HG03378 (cell line): Measurements from ENCODE around the gene TSEN15.
"Not testable (repeated sequence)": the region's sequence is repeated elsewhere in the genome, so short reads cannot be mapped to it uniquely, and the experiment has no call there.

ENCODE experiments used
- ATAC-seq: cut with Tn5 transposase; IDR thresholded peaks from one replicate; pipeline ENCODE4 v1.9.1; 2021; ENCODE audit warnings: mild to moderate bottlenecking, moderate library complexity; ENCODE audit not compliant: unreplicated experiment

The TSEN15 gene

DNA sequence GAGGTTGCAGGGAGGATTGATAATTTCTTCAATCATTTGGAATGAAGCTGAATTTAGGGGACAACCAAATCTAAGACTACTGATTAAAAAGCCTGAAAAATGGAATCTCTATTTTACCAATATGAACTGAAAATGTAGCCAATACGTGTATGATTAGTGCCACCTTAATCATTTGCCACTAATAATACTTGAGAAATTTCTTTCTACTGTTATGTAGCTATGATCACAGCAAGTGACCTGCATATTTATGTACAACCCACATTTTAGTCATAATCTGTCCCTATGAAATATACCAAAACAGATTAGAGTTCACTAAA lies 20.5 kb upstream of the TSEN15 start:
- ATAC-seq, result no peak

DNA sequence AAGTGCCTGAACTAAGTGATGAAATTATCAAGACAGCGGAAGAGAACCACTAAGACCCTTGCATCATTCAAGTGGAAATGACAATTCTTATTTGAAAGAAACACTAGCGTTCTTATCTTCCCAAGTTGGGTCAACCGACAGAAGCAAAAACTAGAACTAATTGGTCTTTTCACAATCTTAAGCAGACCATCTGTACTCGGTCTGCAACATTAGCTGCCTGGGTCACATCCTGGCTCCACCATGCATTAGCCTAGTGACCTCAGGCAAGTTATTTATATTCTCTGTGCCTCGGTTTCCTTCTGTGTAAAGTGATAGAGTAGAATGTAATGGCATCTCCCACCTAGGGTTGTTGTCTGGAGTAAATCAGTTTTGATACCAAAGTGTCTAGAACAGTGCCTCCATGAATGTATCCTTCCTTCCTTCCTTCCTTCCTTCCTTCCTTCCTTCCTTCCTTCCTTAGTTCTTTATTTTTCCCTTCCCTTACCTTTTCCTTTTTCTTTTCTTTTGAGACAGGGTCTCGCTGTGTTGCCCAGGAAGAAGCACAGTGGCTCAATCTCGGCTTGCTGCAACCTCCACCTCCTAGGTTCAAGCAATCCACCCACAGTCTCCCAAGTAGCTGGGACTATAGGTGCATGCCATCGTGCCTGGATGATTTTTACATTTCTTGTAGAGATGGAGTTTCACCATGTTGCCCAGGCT lies 20.0 kb upstream of the TSEN15 start:
- ATAC-seq, result no peak

DNA sequence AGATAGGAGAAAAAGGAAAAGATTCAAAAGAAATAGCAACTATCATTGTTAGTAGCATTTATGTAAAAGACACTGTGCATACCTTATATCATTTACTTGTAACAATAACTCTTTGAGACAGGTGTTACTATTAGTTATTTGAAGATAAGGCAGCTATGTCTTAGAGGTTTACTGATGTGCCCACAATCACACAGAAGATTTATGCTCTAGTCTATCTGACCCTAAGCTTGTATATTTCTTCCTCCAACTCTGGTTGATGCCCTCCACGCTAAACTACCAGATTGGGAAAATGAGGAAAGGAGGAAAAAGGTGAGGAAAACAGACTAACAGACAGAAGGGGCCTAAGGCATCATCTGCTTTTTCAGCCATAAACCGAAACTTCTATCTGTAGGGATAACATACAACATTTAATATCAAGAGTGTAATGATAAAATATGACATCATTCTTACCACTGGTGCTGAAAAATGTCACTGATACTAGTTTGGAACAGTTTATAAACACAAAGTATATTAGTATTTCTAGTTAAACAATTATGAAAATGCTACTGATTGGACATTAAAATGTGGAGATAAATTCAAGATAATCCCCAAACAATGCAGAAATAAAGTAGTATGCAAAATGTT lies 19.1 kb upstream of the TSEN15 start:
- ATAC-seq, result no peak

DNA sequence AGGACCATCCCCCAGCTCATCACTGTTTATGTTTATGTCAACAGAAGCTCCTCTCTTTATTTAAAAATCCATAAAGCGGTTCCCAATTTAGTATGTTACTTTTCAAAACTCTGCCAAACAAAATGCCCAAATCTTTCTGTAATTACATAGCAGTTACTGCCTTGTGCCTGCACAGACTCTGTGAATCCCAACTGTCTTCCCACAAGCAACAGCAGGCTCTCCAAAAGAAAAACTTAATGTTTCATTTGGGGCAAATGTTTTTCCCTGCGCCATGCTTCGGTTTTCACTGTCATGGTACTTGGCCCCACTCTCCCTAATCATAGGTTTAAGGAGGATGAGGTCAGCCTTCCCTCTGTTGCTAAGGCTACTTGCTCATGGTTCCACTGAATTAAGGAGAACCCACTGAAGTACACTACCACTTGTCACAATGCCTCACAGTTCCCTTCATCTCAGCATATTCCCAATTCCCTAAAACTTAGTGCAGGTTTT lies 18.6 kb upstream of the TSEN15 start:
- ATAC-seq, result no peak

DNA sequence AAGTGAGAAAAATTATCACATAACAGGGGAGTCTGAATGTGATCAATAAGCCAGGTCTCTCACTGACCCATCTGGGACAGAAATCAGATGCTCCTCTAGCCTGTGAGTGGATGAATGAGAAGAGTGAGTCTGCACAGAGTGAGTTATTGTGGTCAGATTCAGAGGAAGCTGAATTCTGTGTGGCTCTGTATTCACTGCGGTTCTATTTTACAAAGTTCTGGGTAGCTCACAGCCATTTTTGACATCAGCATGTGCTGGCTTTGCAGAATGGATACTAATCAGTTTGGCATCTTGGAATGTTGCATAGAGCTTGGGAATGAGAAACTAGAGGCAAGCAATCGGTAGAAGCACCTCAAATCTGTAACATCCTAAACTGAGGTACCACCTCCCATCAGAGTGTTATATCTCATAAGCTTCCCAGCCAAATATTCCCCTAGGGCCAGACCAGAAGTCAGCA lies 17.8 kb upstream of the TSEN15 start:
- no peak for ATAC-seq

DNA sequence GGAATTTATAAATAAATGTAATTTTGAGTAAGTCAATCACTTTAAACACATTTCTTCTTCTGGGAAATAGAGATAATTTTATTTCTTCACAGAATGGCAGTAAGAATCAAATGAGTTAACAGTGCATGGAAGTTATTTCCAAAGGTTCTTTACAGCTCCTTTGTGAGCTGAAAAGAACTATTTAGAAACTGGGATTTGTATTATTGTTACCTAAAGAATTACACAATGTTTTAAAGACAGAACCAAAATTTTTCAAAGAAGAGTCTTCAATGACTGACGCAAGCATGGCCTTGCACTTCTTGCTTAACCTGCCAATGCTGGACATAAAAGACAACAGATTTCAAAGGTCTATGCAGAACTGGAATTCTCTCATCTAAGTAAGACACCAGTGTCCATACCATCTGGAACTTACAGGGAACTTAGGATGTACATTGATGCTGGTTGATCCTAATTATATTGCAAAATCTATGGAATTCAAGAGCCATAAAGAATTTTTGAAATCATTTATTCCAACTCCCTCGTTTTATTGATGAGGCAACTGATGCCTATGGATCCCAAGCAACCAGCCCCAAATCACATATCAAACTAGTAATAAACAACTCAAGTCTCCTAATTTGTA lies 16.7 kb upstream of the TSEN15 start:
- no peak for ATAC-seq

DNA sequence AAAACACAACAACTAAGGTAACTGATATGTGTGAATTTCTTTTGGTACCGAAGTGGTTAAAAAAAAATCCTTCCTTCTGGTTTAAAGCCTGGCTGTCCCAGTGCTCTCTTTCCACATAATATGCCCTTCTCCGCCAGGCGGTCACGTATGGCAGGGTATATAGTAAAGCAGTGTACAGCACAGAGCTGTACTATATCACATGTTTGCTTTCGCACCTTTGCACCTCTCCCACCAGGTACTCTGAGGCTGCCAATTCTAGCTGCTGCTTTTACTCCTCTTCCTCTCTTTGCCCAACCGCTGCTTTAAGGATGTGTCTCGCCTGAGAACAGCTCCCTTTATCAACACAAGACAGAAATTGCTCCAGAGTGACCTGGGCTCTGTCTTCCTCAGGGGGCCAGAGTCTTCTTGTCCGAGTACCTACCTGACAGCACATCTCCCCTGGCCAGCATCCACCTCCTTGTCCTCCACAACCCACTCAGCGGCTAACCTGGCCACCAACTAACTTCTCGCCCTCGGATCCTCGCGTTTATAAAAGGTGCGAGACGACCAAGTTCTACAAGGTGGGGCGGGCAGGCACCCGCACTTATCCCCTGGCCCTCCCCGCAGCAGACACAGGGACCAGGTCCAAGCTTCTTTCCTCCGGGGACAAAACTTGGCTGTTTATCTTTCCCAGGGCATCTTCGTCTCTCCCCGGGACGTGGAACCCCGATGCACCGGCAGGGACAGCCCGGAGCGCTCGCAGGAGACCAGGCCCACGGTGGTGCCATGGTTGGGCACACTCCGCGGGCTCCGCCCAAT lies 15.6 kb upstream of the TSEN15 start:
- no peak for ATAC-seq

DNA sequence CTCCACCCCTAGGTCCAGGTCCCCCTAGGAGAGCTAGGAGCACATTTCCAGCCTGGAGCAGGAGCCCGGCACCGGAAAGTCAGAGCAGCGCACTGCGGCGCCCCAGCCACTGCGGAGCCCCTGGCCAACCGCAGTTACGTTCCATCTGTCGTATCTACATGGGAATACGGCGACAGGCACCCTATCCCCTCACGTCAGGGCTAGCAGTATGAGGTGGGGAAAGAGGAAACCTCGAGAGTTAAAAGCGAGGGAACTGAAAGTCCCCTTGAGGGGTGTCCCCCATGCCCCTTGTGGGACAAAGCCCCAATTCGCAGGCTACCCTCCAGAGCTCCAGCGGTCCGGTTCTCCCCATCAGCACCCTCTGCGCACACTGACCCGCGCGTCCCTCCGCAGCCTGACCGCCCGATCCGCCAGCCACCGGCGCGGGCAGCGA lies 15.0 kb upstream of the TSEN15 start:
- ATAC-seq, result no peak

DNA sequence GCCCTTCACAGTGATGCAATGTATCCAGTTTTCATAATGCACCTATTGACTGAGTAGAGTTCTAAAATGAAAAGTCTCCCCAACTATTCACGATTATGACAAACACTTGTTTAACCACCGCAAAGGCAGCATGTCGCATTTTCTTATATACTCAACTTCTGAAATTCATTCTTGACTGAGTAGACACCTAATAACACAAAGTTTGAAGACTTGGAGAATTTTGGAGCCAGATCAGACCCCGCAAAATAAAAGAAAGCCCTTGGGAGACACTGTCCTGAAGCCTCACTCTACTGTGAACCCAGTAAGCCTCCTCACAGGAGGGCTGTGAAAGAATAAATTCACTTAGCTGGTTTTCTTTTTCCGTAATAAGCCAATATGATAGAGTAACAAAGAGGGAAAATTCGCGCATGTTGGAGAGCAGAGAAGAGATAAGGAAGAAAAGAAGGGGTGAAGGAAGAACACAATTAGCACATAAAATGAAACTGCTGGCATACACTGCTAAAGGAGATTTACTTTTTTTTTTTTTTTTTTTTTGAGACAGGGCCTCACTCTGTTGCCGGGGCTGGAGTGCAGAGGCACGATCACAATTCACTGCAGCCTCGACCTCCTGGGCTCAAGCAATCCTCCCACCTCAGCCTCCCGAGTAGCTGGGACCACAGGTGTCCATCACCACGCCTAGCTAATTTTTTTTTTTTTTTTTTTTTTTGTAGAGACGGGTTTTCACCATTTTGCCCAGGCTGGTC lies 13.5 kb upstream of the TSEN15 start:
- no peak for ATAC-seq

DNA sequence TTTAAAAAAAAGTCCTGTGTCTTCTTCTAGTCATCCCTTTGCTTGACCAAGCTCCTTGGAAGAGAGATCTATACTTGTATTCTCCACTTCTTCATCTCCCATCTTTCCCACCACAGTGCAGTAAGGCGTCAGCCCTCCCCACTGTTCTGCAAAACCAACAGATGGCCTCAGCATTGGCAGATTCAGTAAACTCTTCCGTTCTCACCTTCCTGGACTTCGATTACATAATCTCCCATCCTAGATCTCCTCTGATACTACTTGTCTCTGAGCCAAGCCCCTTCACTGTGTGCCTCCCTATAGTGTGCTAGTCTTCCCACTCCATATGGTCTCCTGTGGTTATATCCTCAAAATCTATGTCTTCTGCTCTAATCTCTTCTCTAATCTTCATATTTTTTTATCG lies 12.4 kb upstream of the TSEN15 start:
- ATAC-seq, result no peak

DNA sequence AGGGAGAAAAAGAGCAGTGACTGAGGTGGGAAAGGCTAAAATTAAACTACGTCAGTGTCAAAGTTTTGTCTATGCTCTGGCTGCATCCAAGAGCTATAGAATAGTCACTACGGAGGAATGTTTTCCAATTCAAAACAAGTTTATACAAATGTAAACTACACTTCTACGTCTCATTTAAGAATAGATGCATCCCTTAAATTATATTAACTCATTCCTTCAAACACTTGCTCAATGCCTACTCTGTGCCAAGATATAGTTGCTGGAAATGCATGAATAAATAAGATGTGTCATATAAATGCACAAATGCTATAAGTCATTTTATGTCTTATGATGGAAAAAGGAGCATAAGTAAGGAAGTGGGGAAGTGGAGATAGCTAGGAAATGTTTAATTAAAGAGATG lies 9.8 kb upstream of the TSEN15 start:
- ATAC-seq, result no peak

DNA sequence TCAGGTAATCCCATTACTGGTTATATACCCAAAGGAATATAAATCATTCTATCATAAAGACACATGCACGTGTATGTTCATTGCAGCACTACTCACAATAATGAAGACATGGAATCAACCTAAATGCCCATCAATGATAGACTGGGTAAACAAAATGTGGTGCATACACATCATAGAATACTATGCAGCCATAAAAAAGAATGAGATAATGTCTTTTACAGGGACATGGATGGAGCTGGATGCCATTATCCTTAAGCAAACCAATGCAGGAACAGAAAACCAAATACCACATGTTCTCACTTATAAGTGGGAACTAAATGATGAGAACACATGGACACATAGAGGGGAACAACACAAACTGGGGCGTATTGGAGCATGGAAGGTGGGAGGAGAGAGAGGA lies 8.2 kb upstream of the TSEN15 start:
- not testable (repeated sequence) for ATAC-seq

DNA sequence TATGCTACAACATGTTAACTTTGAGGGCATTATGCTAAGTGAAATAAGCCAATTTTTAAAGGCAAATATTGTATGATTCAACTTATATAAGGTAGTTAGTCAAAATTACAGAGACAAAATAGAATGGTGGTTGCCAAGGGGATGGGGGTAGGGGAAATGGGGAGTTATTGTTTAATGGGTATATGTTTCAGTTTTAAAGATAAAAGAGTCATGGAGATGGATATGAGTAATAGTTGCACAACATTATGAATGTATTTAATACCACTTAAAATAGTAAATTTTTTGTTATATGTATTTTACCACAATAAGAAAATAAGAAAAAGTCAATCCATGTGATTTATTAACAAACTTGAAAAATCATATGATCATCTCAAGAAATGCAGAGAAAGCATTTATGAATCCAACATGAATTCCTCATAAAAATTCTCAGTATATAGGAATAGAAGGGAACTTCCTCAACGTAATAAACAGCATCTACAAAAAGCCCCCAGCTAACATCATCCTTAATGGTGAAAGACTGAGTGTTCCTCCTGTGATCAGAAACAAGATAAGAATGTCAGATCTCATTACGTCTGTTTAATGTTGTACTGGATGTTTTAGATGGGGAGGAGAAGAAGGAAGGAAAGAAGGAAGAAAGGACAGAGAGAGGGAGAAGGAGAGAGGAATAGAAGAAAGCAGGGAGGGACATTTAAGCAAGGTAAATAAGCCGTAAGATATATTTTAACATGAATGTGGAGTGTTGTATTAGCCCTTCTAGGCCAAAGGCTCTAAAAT lies 6.7 kb upstream of the TSEN15 start:
- no peak for ATAC-seq

DNA sequence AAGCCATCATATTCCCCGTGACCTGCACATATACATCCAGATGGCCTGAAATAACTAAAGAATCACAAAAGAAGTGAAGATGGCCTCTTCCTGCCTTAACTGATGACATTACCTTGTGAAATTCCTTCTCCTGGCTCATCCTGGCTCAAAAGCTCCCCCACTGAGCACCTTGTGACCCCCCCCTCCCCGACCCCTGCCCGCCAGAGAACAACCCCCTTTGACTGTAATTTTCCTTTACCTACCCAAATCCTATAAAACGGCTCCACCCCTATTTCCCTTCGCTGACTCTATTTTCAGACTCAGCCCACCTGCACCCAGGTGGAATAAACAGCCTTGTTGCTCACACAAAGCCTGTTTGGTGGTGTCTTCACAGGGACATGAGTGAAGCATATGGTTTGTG lies 4.0 kb upstream of the TSEN15 start:
- ATAC-seq, result not testable (repeated sequence)

DNA sequence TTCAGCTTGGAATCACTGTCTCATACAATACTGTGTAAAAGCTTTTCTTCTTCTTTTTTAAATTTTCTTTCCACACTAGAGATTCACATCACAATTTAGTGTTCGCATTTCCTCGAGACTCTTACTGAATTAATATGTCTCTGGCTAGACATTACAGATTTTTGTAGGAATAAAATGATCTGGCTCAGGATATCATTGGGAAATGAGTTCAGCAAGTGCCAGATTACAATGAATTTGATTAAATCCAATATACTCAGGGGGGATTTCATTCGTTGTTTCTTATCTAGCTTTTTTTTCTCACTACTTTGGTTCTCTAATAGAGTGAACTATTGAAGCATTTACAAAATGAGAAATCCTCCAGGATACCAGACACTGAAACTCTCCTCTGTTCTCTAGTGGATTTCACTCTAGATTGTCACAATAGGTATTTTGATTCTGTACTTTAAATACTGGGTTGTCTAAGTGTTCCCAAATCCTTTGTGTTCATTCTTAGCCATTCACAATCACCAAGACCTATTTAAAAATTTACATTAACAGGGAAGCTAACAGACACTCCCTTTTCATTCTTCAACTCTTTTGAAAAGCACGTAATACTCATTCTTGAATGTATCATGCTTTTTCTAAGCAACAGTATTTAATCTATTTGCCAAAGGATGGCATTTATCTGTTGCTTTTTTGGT lies 2.8 kb upstream of the TSEN15 start:
- ATAC-seq, result no peak

DNA sequence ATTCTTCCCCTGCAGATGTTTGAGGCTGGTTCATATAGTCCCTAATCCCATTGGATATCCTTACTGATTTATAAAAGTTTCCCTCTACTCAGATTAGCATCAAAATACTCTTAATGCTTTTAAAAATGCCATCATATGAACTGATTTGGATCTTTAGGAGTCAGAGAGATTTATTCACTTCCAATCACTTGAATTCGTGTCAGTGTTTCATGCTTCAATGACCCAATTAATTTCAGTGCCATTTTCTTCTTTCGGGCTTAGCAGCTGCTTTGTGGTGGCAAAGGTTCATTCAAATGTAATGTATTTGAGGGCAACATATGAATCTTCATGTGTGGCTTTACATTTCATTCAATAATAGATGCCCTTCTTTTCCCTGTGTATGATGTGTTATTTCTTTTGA lies 2.2 kb upstream of the TSEN15 start:
- no peak for ATAC-seq

DNA sequence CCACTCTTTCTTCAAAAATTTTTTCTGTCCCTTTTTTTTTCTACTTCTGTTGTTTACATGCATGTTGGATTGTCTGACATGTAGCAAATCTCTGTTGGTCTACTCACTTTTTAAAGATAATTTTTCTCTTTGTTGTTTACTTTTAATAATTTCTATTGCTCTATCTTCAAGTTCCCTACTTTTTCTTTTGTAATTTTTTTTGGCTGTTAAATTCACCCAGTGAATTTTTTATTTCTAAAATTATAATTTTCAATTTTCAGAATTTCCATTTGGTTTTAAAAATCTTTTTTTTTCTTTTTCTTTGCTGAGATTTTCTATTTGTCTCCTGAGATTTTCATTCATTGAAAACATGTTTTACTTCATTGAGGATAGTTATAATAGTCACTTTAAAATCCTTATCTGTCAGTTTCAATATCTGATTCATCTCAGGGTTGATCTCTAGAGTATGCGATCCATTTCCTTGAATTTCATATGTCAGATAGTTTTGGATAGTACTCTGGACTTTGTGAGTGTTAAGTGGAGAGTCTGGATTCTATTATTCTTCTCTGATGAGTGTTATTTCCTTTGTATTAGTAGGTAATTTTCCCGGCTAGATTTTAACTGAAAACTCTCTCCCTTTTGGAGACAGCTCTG lies 1.6 kb upstream of the TSEN15 start:
- no peak for ATAC-seq

DNA sequence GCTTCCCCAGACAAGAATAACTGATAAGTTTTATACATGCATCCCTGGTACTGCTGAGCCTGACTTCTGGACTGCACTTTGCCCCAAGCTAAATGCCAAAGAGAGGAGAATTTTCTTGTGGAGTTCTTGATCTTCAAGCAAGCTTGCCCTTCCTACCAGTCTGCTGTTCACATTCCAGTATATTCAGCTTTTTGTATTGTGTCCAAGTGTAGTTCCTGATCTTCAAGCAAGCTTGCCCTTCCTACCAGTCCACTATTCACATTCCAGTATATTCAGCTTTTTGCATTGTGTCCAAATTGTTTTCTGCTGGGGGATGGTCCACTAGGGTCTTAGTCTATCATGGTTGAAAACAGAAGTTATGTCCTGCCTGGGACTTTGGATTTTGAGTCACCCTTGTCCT lies 894 bp upstream of the TSEN15 start:
- ATAC-seq, result no peak

DNA sequence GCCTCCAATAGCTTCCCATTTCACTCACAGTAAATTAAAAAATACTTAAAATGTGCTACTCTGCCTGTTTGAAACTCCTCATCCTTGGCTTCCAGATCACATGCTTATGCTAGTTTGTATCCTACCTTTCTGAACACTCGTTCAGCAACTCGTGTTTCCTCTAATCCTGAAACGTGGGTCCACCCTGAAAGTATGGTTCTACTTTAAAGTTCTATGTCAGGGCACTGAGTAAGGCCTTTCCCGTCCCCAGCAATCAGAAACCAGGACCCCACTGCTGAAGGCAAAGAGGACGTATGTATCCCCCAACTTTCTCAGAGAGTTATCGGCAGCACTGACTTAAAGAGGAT lies 419 bp upstream of the TSEN15 start:
- ATAC-seq, result no peak
